ENCODE measurements around the gene ENDOU. TPM values are rescaled to one million over a fixed set of nuclear protein-coding genes. Genes with fewer than 3 reads are reported as not detected.
A peak's percentile ranks its signal among the peaks of the same experiment; 100 is the strongest.

Gene ENDOU
- total RNA-seq (2014; rRNA removed; shearing (Covaris generic)), result not detected in 2 replicates
- not detected in 2 replicates for polyA plus RNA-seq (2015; cell fraction: cytosol; rRNA removed)
- not detected in 2 replicates for polyA plus RNA-seq (2015; cell fraction: nucleus; rRNA removed)

- no peak for DNase-seq (ENCODE audit: low read depth)
Measured at GRCh38 chr12:47725091-47725772, at the start of gene ENDOU. TSS of gene ENDOU (minus strand) at chr12:47725490. CDS start at chr12:47725413, 77 bp downstream.

GRCh38 chr12:47774663-47775062 is 49.4 kb upstream of the ENDOU start:
- no peak for DNase-seq (ENCODE audit: low read depth)

- no peak for DNase-seq (ENCODE audit: low read depth)
Measured at GRCh38 chr12:47773858-47774580, 48.7 kb upstream of the ENDOU start.

GRCh38 chr12:47773062-47773857 is 48.0 kb upstream of the ENDOU start, which contains the start of gene SLC48A1:
TSS of gene SLC48A1 (plus strand) at chr12:47773238. CDS start at chr12:47773305, 67 bp downstream.
- DNase-seq (ENCODE audit: low read depth), result no peak

- DNase-seq (ENCODE audit: low read depth), result no peak
Measured at GRCh38 chr12:47772738-47773061, 47.4 kb upstream of the ENDOU start.

- no peak for DNase-seq (ENCODE audit: low read depth)
Measured at GRCh38 chr12:47772094-47772660, 46.9 kb upstream of the ENDOU start.

- DNase-seq (ENCODE audit: low read depth), result no peak
Measured at GRCh38 chr12:47771304-47771703, 46.0 kb upstream of the ENDOU start.

- DNase-seq (ENCODE audit: low read depth), result no peak
Measured at GRCh38 chr12:47770086-47770726, 44.9 kb upstream of the ENDOU start.

GRCh38 chr12:47769234-47770085 is 44.2 kb upstream of the ENDOU start:
- no peak for DNase-seq (ENCODE audit: low read depth)

GRCh38 chr12:47768323-47768811 is 43.1 kb upstream of the ENDOU start:
- peak; percentile 69 for DNase-seq (ENCODE audit: low read depth)

- DNase-seq (ENCODE audit: low read depth), result no peak
Measured at GRCh38 chr12:47767216-47767724, 42.0 kb upstream of the ENDOU start.

- no peak for DNase-seq (ENCODE audit: low read depth)
Measured at GRCh38 chr12:47766502-47767215, 41.4 kb upstream of the ENDOU start.

GRCh38 chr12:47763481-47764346 is 38.4 kb upstream of the ENDOU start:
- DNase-seq (ENCODE audit: low read depth), result no peak

- DNase-seq (ENCODE audit: low read depth), result no peak
Measured at GRCh38 chr12:47762850-47763465, 37.7 kb upstream of the ENDOU start.

GRCh38 chr12:47758834-47759690 is 33.8 kb upstream of the ENDOU start, which contains the start of gene RAPGEF3:
TSS of gene RAPGEF3 (minus strand) at chr12:47758880. CDS start at chr12:47758556, 324 bp downstream.
- DNase-seq (ENCODE audit: low read depth), result peak; percentile 86

GRCh38 chr12:47758584-47758833 is 33.2 kb upstream of the ENDOU start:
- DNase-seq (ENCODE audit: low read depth), result no peak
